C4-2B (cell line): ENCODE results near the gene RSAD2.

Source experiments
- H3K27ac ChIP-seq: fragments of 450-650 bp; 2 replicates; pipeline ENCODE4 v1.5.1; 2017
- CTCF ChIP-seq: fragments of 450-650 bp; conservative IDR thresholded peaks from 2 replicates; pipeline ENCODE4 v1.5.1; 2017; ENCODE audit warnings: mild to moderate bottlenecking
- ZFX ChIP-seq: fragments of 450-650 bp; IDR thresholded peaks from 2 replicates; pipeline ENCODE4 v1.6.1; 2017

The RSAD2 gene

GRCh38 chr2:6864923-6865345, 12.6 kb upstream of the RSAD2 start:
- peak overlapping the region; percentile 65; the same call in 1 of the 2 replicates for H3K27ac ChIP-seq
- no peak for TF ChIP-seq CTCF
- no peak for TF ChIP-seq ZFX

DNA sequence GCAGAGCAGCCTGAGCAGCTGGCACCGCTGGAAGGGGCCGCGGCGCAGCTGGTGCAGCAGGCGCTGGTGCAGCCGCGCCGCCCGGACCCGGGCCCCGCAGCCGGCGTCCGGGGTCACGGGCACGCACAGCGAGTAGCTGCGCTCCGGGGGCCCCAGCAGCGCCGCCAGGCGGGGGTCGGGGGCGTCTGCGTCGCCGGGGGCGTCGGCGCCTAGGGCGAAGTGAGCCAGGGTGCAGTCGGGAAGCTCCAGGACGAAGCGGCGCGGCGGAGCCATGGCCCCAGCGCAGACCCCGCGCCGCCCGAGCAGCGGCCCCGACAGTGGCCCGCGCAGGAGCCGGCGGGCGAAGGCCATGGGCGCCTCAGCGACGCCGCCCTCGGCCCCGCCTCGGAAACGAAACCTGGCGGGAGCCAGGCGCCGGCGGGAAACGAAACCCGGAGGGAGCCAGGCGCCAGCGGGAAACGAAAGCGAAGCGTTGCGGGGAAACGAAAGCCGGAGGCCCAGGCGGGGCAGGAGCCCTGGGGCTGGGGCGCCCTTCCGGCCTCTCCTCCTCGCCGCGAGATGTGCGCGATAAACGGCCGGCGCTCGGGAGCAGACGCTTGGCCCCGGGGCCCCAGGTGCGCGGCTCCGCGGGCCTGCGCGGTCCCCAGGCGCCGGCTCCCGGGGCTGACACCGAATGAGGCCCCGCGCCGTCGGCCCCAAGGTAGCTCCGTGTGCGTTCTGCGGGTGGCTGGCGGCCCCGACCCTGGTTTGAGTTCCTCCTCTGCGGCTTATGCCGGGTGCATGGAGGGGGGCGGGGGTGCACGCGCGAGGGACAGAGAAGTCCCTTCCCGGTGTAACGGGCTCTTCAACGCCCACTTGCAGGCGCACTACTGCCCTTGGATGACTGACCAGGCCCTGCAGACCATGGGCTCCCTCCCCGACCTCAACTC, 12.0 kb upstream of the RSAD2 start, which contains the start of gene CMPK2:
Gene CMPK2 (minus strand): TSS at position 562 of the 929 bp plus-strand sequence. CDS start 211 bp downstream, at position 351.
- H3K27ac ChIP-seq, result peak within 1 kb of the TSS; percentile 65
- TF ChIP-seq ZFX (peak; percentile 81), CTCF (peak; percentile 14)

DNA sequence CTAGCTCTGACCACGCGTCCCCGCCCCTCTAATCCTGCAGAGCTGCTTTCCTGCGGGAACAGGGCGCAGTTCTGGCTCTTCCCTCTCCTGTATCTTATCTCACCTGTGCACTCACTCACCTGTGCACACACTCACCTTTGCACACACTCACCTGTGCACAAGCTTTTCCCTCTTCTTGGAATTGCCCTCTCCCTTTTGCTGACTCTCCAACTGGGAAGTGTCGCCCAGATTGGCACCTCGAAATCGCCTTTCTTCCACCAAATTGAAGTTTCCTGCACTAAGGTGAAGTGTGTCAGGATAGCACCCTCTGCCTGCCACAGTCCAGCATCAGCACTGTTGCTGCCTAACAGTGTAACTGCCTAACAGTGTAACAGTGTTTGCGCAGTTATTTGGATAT, 11.3 kb upstream of the RSAD2 start:
- peak overlapping the region; percentile 65 for H3K27ac ChIP-seq

GRCh38 chr2:6866982-6867381, 10.6 kb upstream of the RSAD2 start:
- H3K27ac ChIP-seq, result no peak overlapping the region
- no peak for TF ChIP-seq ZFX
- TF ChIP-seq CTCF, result no peak

More for the DNA sequence above, 11.3 kb upstream of the RSAD2 start:
- TF ChIP-seq ZFX (no peak), CTCF (peak; percentile 76)

GRCh38 chr2:6872394-6872793, 5.2 kb upstream of the RSAD2 start:
- TF ChIP-seq ZFX, result no peak
- no peak for TF ChIP-seq CTCF

DNA sequence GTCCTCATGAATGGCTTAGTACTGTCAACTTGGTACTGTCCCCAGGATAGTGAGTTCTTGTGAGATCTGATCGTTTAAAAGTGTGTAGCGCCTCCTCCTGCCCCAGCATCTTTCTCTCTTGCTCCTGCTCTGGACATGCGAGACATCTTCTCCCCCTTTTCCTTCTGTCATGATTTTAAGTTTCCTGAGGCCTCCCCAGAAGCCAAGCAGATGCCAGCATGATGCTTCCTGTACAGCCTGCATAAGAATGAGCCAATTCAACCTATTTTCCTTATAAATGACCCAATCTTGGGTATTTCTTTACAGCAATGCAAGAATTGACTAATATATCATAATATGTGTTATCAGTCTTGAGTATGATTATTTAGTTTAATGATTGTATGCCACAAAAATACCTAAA, 3.5 kb upstream of the RSAD2 start:
- no peak overlapping the region for H3K27ac ChIP-seq
- TF ChIP-seq ZFX, result no peak
- TF ChIP-seq CTCF, result no peak

More at GRCh38 chr2:6872394-6872793, 5.2 kb upstream of the RSAD2 start:
- no peak overlapping the region for H3K27ac ChIP-seq

DNA sequence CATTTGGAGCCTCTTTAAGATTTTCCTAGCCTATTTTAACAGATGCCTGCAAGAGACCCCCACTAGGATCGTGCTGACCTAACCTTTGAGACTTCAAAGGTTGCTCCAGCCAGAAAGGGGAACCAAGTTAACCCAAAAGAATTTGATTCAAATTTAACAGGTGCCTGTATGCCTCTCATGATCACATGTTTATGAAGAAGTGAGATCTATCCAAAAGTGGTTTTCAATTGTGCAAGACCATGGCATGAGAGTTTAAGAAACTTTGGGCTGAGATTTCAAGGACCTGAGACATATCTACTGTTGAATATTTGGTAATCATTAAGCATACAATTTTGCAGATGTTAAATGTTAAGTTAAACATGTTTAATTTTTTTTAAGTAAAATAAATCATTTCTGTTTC, 1.3 kb upstream of the RSAD2 start:
- H3K27ac ChIP-seq, result no peak overlapping the region
- TF ChIP-seq CTCF (no peak), ZFX (no peak)
